ENCODE results near the gene WASHC4. TPM values are rescaled to one million over a fixed set of nuclear protein-coding genes. Genes with fewer than 3 reads are reported as not detected.

Gene WASHC4
- total RNA-seq, 1 experiment from 2014 or later, result 46.9 TPM

GRCh38 chr12:105076098-105076497, 31.4 kb upstream of the WASHC4 start:
- H3K79me2 ChIP-seq (ENCODE audit: low read length), result no peaks in the 10 kb centered on the region
- no peak for ATAC-seq
- POLR2A ChIA-PET (ENCODE audit: unreplicated experiment), result no interaction called here
- H3K27me3 ChIP-seq (ENCODE audit: low read length), result no peaks in the 10 kb centered on the region
- no peak overlapping the region for H3K4me3 ChIP-seq (ENCODE audit: low read length)
- H2AFZ ChIP-seq (ENCODE audit: low read length), result no peak overlapping the region
- H3K4me2 ChIP-seq (ENCODE audit: low read length), result no peak overlapping the region
- TF ChIP-seq EZH2phosphoT487 (IDR thresholded peaks at IDR 0.05; ENCODE audit: borderline replicate concordance, low read length) (no peak), EZH2 (IDR thresholded peaks at IDR 0.05; ENCODE audit: low read length, unreplicated experiment) (no peak), CTCF (conservative IDR thresholded peaks at IDR 0.05; ENCODE audit: low read depth, low read length) (no peak)
- no TSS peak for BruUV-seq (replicated peaks)
- no peaks in the 10 kb centered on the region for H3F3A ChIP-seq (ENCODE audit: low read length, unreplicated experiment)
- H3K4me1 ChIP-seq (ENCODE audit: insufficient read depth, low read length), result no peaks in the 10 kb centered on the region
- CTCF ChIA-PET, result no interaction called here
- no peaks in the 10 kb centered on the region for H3K36me3 ChIP-seq (ENCODE audit: low read depth, low read length)
- H3K9me2 ChIP-seq (replicated peaks; ENCODE audit: low read length), result no peaks in the 10 kb centered on the region
- no peaks in the 10 kb centered on the region for H3K9me3 ChIP-seq (ENCODE audit: low read length)
- no peaks in the 10 kb centered on the region for H4K20me1 ChIP-seq (ENCODE audit: low read length)
- intact Hi-C loops (cut with micrococcal nuclease), result no loop called here
- H3K27ac ChIP-seq (ENCODE audit: low read length), result no peak overlapping the region
- no peak overlapping the region for H3K9ac ChIP-seq (ENCODE audit: low read length)
- peak; percentile 25 for DNase-seq

GRCh38 chr12:105076913-105077312, 30.6 kb upstream of the WASHC4 start:
- DNase-seq (no peak), ATAC-seq (no peak)
- H4K20me1 ChIP-seq (ENCODE audit: low read length), result no peaks in the 10 kb centered on the region
- no peak overlapping the region for H3K4me2 ChIP-seq (ENCODE audit: low read length)
- H3K36me3 ChIP-seq (ENCODE audit: low read depth, low read length), result no peaks in the 10 kb centered on the region
- intact Hi-C loops (cut with micrococcal nuclease), result no loop called here
- no peak overlapping the region for H3K9ac ChIP-seq (ENCODE audit: low read length)
- ChIA-PET POLR2A (ENCODE audit: unreplicated experiment) (no interaction called here), CTCF (no interaction called here)
- H3K27me3 ChIP-seq (ENCODE audit: low read length), result no peaks in the 10 kb centered on the region
- no peaks in the 10 kb centered on the region for H3F3A ChIP-seq (ENCODE audit: low read length, unreplicated experiment)
- BruUV-seq (replicated peaks), result no TSS peak
- H3K9me2 ChIP-seq (replicated peaks; ENCODE audit: low read length), result no peaks in the 10 kb centered on the region
- TF ChIP-seq EZH2phosphoT487 (IDR thresholded peaks at IDR 0.05; ENCODE audit: borderline replicate concordance, low read length) (no peak), EZH2 (IDR thresholded peaks at IDR 0.05; ENCODE audit: low read length, unreplicated experiment) (no peak), CTCF (conservative IDR thresholded peaks at IDR 0.05; ENCODE audit: low read depth, low read length) (no peak)
- no peak overlapping the region for H3K4me3 ChIP-seq (ENCODE audit: low read length)
- no peak overlapping the region for H3K27ac ChIP-seq (ENCODE audit: low read length)
- no peak overlapping the region for H2AFZ ChIP-seq (ENCODE audit: low read length)
- H3K79me2 ChIP-seq (ENCODE audit: low read length), result no peaks in the 10 kb centered on the region
- H3K9me3 ChIP-seq (ENCODE audit: low read length), result no peaks in the 10 kb centered on the region
- no peaks in the 10 kb centered on the region for H3K4me1 ChIP-seq (ENCODE audit: insufficient read depth, low read length)

DNA sequence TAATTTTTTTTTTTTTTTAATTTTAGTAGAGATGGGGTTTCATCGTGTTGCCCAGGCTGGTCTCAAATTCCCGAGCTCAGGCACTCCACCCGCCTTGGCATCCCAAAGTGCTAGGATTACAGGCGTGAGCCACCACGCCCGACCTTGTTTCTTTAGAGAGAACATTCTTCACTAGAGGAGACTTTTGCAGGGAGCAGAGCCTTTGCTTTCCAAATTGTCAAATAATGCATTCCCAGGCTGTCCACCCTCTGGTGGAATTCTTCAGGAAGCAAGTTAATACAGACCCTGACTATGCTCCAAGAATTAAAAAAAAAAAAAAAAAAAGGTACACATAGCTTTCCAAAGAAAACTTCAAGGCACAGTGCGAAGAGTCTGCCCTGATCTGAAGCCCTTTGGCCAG, 30.1 kb upstream of the WASHC4 start:
- H3F3A ChIP-seq (ENCODE audit: low read length, unreplicated experiment), result no peaks in the 10 kb centered on the region
- H3K4me3 ChIP-seq (ENCODE audit: low read length), result no peak overlapping the region
- DNase-seq, result no peak
- no peak for TF ChIP-seq EZH2 (IDR thresholded peaks at IDR 0.05; ENCODE audit: low read length, unreplicated experiment)
- TF ChIP-seq EZH2phosphoT487 (IDR thresholded peaks at IDR 0.05; ENCODE audit: borderline replicate concordance, low read length), result no peak
- TF ChIP-seq CTCF (conservative IDR thresholded peaks at IDR 0.05; ENCODE audit: low read depth, low read length), result no peak
- no peaks in the 10 kb centered on the region for H3K27me3 ChIP-seq (ENCODE audit: low read length)
- no peak overlapping the region for H3K9ac ChIP-seq (ENCODE audit: low read length)
- H4K20me1 ChIP-seq (ENCODE audit: low read length), result no peaks in the 10 kb centered on the region
- no peaks in the 10 kb centered on the region for H3K9me3 ChIP-seq (ENCODE audit: low read length)
- H2AFZ ChIP-seq (ENCODE audit: low read length), result no peak overlapping the region
- BruUV-seq (replicated peaks), result no TSS peak
- intact Hi-C loops (cut with micrococcal nuclease), result no loop called here
- H3K36me3 ChIP-seq (ENCODE audit: low read depth, low read length), result no peaks in the 10 kb centered on the region
- no peak overlapping the region for H3K27ac ChIP-seq (ENCODE audit: low read length)
- no peaks in the 10 kb centered on the region for H3K9me2 ChIP-seq (replicated peaks; ENCODE audit: low read length)
- H3K79me2 ChIP-seq (ENCODE audit: low read length), result no peaks in the 10 kb centered on the region
- ChIA-PET CTCF (no interaction called here), POLR2A (ENCODE audit: unreplicated experiment) (no interaction called here)
- H3K4me1 ChIP-seq (ENCODE audit: insufficient read depth, low read length), result no peaks in the 10 kb centered on the region
- no peak overlapping the region for H3K4me2 ChIP-seq (ENCODE audit: low read length)
- ATAC-seq, result no peak
